H9 (cell line): ENCODE data around the gene SNRPA1. TPM values are rescaled to one million over a fixed set of nuclear protein-coding genes. Genes with fewer than 3 reads are reported as not detected.

ENCODE experiments used
- DNase-seq: peaks from one replicate; pipeline ENCODE4 v3.0.0-alpha.2; 2017
- H2AFZ ChIP-seq: one replicate; pipeline ENCODE4 v1.6.1; 2013; ENCODE audit warnings: mild to moderate bottlenecking, low read length, control low read depth, moderate library complexity
- H2AK5ac ChIP-seq: 2 replicates; pipeline ENCODE4 v1.6.1; 2013; ENCODE audit warnings: low read length, control low read depth, mixed read lengths; ENCODE audit not compliant: insufficient read length
- H2BK120ac ChIP-seq: one replicate; pipeline ENCODE4 v1.6.1; 2013; ENCODE audit warnings: low read depth, mild to moderate bottlenecking, low read length, control low read depth, inconsistent platforms; ENCODE audit not compliant: poor library complexity, severe bottlenecking
- H2BK12ac ChIP-seq: 2 replicates; pipeline ENCODE4 v1.6.1; 2013; ENCODE audit warnings: low read length, control low read depth, mixed read lengths, low read depth; ENCODE audit not compliant: insufficient read length
- H2BK15ac ChIP-seq: 2 replicates; pipeline ENCODE4 v1.6.1; 2013; ENCODE audit warnings: low read depth, low read length, control low read depth
- H2BK20ac ChIP-seq: one replicate; pipeline ENCODE4 v1.6.1; 2013; ENCODE audit warnings: low read depth, mild to moderate bottlenecking, low read length, control low read depth, inconsistent platforms; ENCODE audit not compliant: poor library complexity, severe bottlenecking
- H2BK5ac ChIP-seq: 2 replicates; pipeline ENCODE4 v1.6.1; 2013; ENCODE audit warnings: low read length, control low read depth, mixed read lengths; ENCODE audit not compliant: insufficient read length
- H3K14ac ChIP-seq: 2 replicates; pipeline ENCODE4 v1.6.1; 2013; ENCODE audit warnings: low read length, control low read depth; ENCODE audit not compliant: insufficient read depth
- H3K18ac ChIP-seq: 2 replicates; pipeline ENCODE4 v1.6.1; 2013; ENCODE audit warnings: low read depth, mild to moderate bottlenecking, mixed read lengths, low read length, control low read depth; ENCODE audit not compliant: insufficient read length
- H3K23ac ChIP-seq: 2 replicates; pipeline ENCODE4 v1.6.1; 2013; ENCODE audit warnings: low read length, control low read depth, mixed read lengths, low read depth; ENCODE audit not compliant: insufficient read length
- H3K23me2 ChIP-seq: 2 replicates; pipeline ENCODE4 v1.6.1; 2013; ENCODE audit warnings: low read depth, mild to moderate bottlenecking, mixed read lengths, low read length, control low read depth; ENCODE audit not compliant: insufficient read length, poor library complexity, severe bottlenecking
- H3K27ac ChIP-seq: 2 replicates; pipeline ENCODE4 v1.5.1; 2013; ENCODE audit warnings: low read length, control low read depth, mixed read lengths, low read depth; ENCODE audit not compliant: insufficient read length
- H3K27me3 ChIP-seq: 2 replicates; pipeline ENCODE4 v1.6.1; 2013; ENCODE audit warnings: low read length, control low read depth, inconsistent platforms; ENCODE audit not compliant: insufficient read depth
- H3K4ac ChIP-seq: 2 replicates; pipeline ENCODE4 v1.6.1; 2013; ENCODE audit warnings: low read depth, mild to moderate bottlenecking, control low read depth, inconsistent platforms, low read length, moderate library complexity
- H3K4me1 ChIP-seq: 2 replicates; pipeline ENCODE4 v1.6.1; 2013; ENCODE audit warnings: low read length, control low read depth, inconsistent platforms; ENCODE audit not compliant: insufficient read depth
- H3K4me2 ChIP-seq: 2 replicates; pipeline ENCODE4 v1.6.1; 2013; ENCODE audit warnings: low read length, control low read depth, mixed read lengths; ENCODE audit not compliant: insufficient read length, insufficient read depth
- H3K56ac ChIP-seq: 2 replicates; pipeline ENCODE4 v1.6.1; 2013; ENCODE audit warnings: low read depth, mild to moderate bottlenecking, mixed read lengths, low read length, control low read depth; ENCODE audit not compliant: insufficient read length
- H3K79me1 ChIP-seq: 2 replicates; pipeline ENCODE4 v1.6.1; 2013; ENCODE audit warnings: low read depth, mild to moderate bottlenecking, moderate library complexity, low read length, control low read depth, inconsistent platforms; ENCODE audit not compliant: insufficient read depth, poor library complexity, severe bottlenecking
- H3K79me2 ChIP-seq: 2 replicates; pipeline ENCODE4 v1.6.1; 2013; ENCODE audit warnings: low read length, control low read depth, inconsistent platforms; ENCODE audit not compliant: insufficient read depth
- H3K9ac ChIP-seq: 2 replicates; pipeline ENCODE4 v1.6.1; 2013; ENCODE audit warnings: low read length, control low read depth, mixed read lengths; ENCODE audit not compliant: insufficient read length; ENCODE audit errors: extremely low read depth
- H3K9me3 ChIP-seq: one replicate; pipeline ENCODE4 v1.6.1; 2013; ENCODE audit warnings: low read depth, low read length, inconsistent platforms; ENCODE audit not compliant: control insufficient read depth
- H3T11ph ChIP-seq: one replicate; pipeline ENCODE4 v1.6.1; 2013; ENCODE audit warnings: mild to moderate bottlenecking, low read length, control low read depth, inconsistent platforms
- H4K20me1 ChIP-seq: one replicate; pipeline ENCODE4 v1.6.1; 2013; ENCODE audit not compliant: control insufficient read depth, insufficient read length, insufficient read depth
- H4K5ac ChIP-seq: 2 replicates; pipeline ENCODE4 v1.6.1; 2013; ENCODE audit warnings: low read depth, mild to moderate bottlenecking, mixed read lengths, low read length, control low read depth; ENCODE audit not compliant: insufficient read length
- H4K8ac ChIP-seq: replicated peaks from 2 replicates; pipeline ENCODE4 v1.6.1; 2013; ENCODE audit warnings: low read length, control low read depth, mixed read lengths, low read depth; ENCODE audit not compliant: insufficient read length
- H4K91ac ChIP-seq: 2 replicates; pipeline ENCODE4 v1.6.1; 2013; ENCODE audit warnings: low read depth, mild to moderate bottlenecking, moderate library complexity, mixed read lengths, low read length, control low read depth; ENCODE audit not compliant: insufficient read length
- H3K27ac Mint-ChIP-seq, 3 experiments: 2 replicates in 2 of 3; 3 replicates in 1 of 3; pipeline ENCODE4 v1.8.0; 2020 to 2021; ENCODE audit warnings: mixed read lengths in 3 of 3, mild to moderate bottlenecking in 1 of 3, moderate library complexity in 1 of 3
- H3K27me3 Mint-ChIP-seq: 2 replicates; pipeline ENCODE4 v1.8.0; 2021; ENCODE audit warnings: low read depth, mild to moderate bottlenecking, moderate library complexity, mixed read lengths
- H3K36me3 Mint-ChIP-seq, 3 experiments: 2 replicates in 2 of 3; 3 replicates in 1 of 3; pipeline ENCODE4 v1.8.0; 2020 to 2021; ENCODE audit warnings: low read depth in 3 of 3, mixed read lengths in 3 of 3; ENCODE audit not compliant: insufficient read depth in 1 of 3
- H3K4me1 Mint-ChIP-seq, 2 experiments: 2 replicates each; pipeline ENCODE4 v1.8.0; 2020; ENCODE audit warnings: mixed read lengths in 2 of 2
- H3K4me3 Mint-ChIP-seq, 2 experiments: 2 replicates in 1 of 2; 3 replicates in 1 of 2; pipeline ENCODE4 v1.8.0; 2020 to 2021; ENCODE audit warnings: mild to moderate bottlenecking in 2 of 2, mixed read lengths in 2 of 2, moderate library complexity in 1 of 2
- H3K9me3 Mint-ChIP-seq, 2 experiments: 2 replicates in 1 of 2; 3 replicates in 1 of 2; pipeline ENCODE4 v1.8.0; 2020; ENCODE audit warnings: mild to moderate bottlenecking in 2 of 2, mixed read lengths in 2 of 2, moderate library complexity in 1 of 2
- CTCF ChIP-seq: fragments of 200-600 bp; sonication (generic); conservative IDR thresholded peaks from 3 replicates; pipeline ENCODE4 v1.8.0; 2021; ENCODE audit warnings: antibody characterized with exemption, mild to moderate bottlenecking
- WGBS: extraction: QIAGEN DNeasy Blood & Tissue Kit; methylation state at CpG from one replicate; pipeline ENCODE4 v1.1.7; 2013; ENCODE audit warnings: missing lambda C conversion rate, low lambda C conversion rate, mixed read lengths; ENCODE audit not compliant: insufficient read length; ENCODE audit errors: extremely low coverage; 5-methylcytosine and 5-hydroxymethylcytosine counted together
- total RNA-seq: library from RNA; stranded (reverse); gene quantifications from 2 replicates; pipeline ENCODE4 v1.2.1, GENCODE V29; 2021

SNRPA1 gene
- total RNA-seq, 1 experiment from 2014 or later, result 145 TPM

GRCh38 chr15:101303408-101303807 is 8.4 kb upstream of the SNRPA1 start:
- no peak overlapping the region for H3K14ac ChIP-seq
- H2BK20ac ChIP-seq, result no peak overlapping the region
- no peak overlapping the region for H2BK15ac ChIP-seq
- no peak overlapping the region for H2AK5ac ChIP-seq
- H3K27ac Mint-ChIP-seq, result no peak overlapping the region
- no peak overlapping the region for H3K18ac ChIP-seq
- H3K23me2 ChIP-seq, result no peaks in the 10 kb centered on the region
- H2AFZ ChIP-seq, result no peak overlapping the region
- H3K56ac ChIP-seq, result no peak overlapping the region
- H3K9me3 ChIP-seq, result no peaks in the 10 kb centered on the region
- H3K23ac ChIP-seq, result no peak overlapping the region
- H3K27me3 ChIP-seq, result no peaks in the 10 kb centered on the region
- DNase-seq, result no peak
- H2BK120ac ChIP-seq, result no peak overlapping the region
- H3K27ac ChIP-seq, result no peak overlapping the region
- H3K36me3 Mint-ChIP-seq, result no peaks in the 10 kb centered on the region
- WGBS, result no CpG with 5 or more reads among the region's 4 CpGs
- no peaks in the 10 kb centered on the region for H4K20me1 ChIP-seq
- H3T11ph ChIP-seq, result no peak overlapping the region
- no peaks in the 10 kb centered on the region for H3K79me1 ChIP-seq
- no peak for TF ChIP-seq CTCF
- H3K79me2 ChIP-seq, result no peaks in the 10 kb centered on the region
- no peak overlapping the region for H4K91ac ChIP-seq
- no peaks in the 10 kb centered on the region for H3K4me1 ChIP-seq
- H2BK5ac ChIP-seq, result no peak overlapping the region
- H3K4me3 Mint-ChIP-seq, result no peak overlapping the region
- H3K9ac ChIP-seq, result no peak overlapping the region
- peaks cover 0 to 4% of the 10 kb centered on the region in 2 experiments; a peak in 1 of 4 replicates for H3K4me1 Mint-ChIP-seq
- no peak overlapping the region for H4K5ac ChIP-seq
- H3K4me2 ChIP-seq, result no peak overlapping the region
- H3K4ac ChIP-seq, result no peak overlapping the region
- H3K27me3 Mint-ChIP-seq, result no peaks in the 10 kb centered on the region
- H2BK12ac ChIP-seq, result no peak overlapping the region
- H4K8ac ChIP-seq, result no peak overlapping the region
- no peaks in the 10 kb centered on the region for H3K9me3 Mint-ChIP-seq
